ENCODE results near the gene PARD3B. TPM values are rescaled to one million over a fixed set of nuclear protein-coding genes. Genes with fewer than 3 reads are reported as not detected.

PARD3B gene
- total and polyA plus RNA-seq, 8 donors, result 1.8 to 42.6 (median 15.1) TPM

GRCh38 chr2:205197468-205198139 is 652.3 kb downstream of the PARD3B start:
- intact Hi-C loops (cut with DNase I; ENCODE audit: low total_unique reads), result no loop called here
- Histone ChIP-seq H3K27me3 (no peaks in the 10 kb centered on the region), H3K4me3 (no peak overlapping the region), H3K9me3 (no peaks in the 10 kb centered on the region), H3K27ac (no peak overlapping the region), H3K36me3 (peaks cover 0 to 12% (median 4%) of the 10 kb centered on the region in 4 donors), H3K4me1 (no peaks in the 10 kb centered on the region)
- TF ChIP-seq EP300 (IDR thresholded peaks at IDR 0.05), result no peak
- no peak for TF ChIP-seq POLR2AphosphoS5 (IDR thresholded peaks at IDR 0.05)
- no peak for TF ChIP-seq CTCF (IDR thresholded peaks at IDR 0.05)
- TF ChIP-seq POLR2A (IDR thresholded peaks at IDR 0.05), result no peak
- peak in 1 of 2 donors; percentile 35 for DNase-seq

- intact Hi-C loops (cut with DNase I; ENCODE audit: low total_unique reads), result no loop called here
- TF ChIP-seq POLR2AphosphoS5 (IDR thresholded peaks at IDR 0.05) (no peak), POLR2A (IDR thresholded peaks at IDR 0.05) (no peak), CTCF (IDR thresholded peaks at IDR 0.05) (no peak), EP300 (IDR thresholded peaks at IDR 0.05) (no peak)
- H3K4me1 ChIP-seq, result no peaks in the 10 kb centered on the region
- no peak overlapping the region for H3K4me3 ChIP-seq
- H3K36me3 ChIP-seq, result peaks cover 0 to 10% (median 4%) of the 10 kb centered on the region in 4 donors
- DNase-seq, result peak in 1 of 2 donors; percentile 78
- 50 to 67% (median 53%) methylated on average over 3 of the region's 3 CpGs for WGBS, 5 donors
- no peak overlapping the region for H3K27ac ChIP-seq
- H3K27me3 ChIP-seq, result no peaks in the 10 kb centered on the region
- H3K9me3 ChIP-seq, result no peaks in the 10 kb centered on the region
These were observed 652.9 kb downstream of the PARD3B start for GRCh38 chr2:205198140-205198525.

- no peaks in the 10 kb centered on the region for H3K4me1 ChIP-seq
- H3K36me3 ChIP-seq, result no peaks in the 10 kb centered on the region
- no peaks in the 10 kb centered on the region for H3K9me3 ChIP-seq
- no peak for TF ChIP-seq CTCF (IDR thresholded peaks at IDR 0.05)
- no peak for TF ChIP-seq EP300 (IDR thresholded peaks at IDR 0.05)
- no peak for TF ChIP-seq POLR2A (IDR thresholded peaks at IDR 0.05)
- no peak for TF ChIP-seq POLR2AphosphoS5 (IDR thresholded peaks at IDR 0.05)
- no peak overlapping the region for H3K27ac ChIP-seq
- H3K4me3 ChIP-seq, result no peak overlapping the region
- no peak for DNase-seq
- 86 to 91% (median 90%) methylated on average over 6 of the region's 6 CpGs for WGBS, 5 donors
- H3K27me3 ChIP-seq, result no peaks in the 10 kb centered on the region
- intact Hi-C loops (cut with DNase I; ENCODE audit: low total_unique reads), result no loop called here
These were observed 654.0 kb downstream of the PARD3B start for GRCh38 chr2:205199165-205199850.

GRCh38 chr2:205210494-205210893 is 665.2 kb downstream of the PARD3B start:
- H3K4me1 ChIP-seq, result no peaks in the 10 kb centered on the region
- WGBS, 5 donors, result 52 to 65% (median 56%) methylated on average over 2 of the region's 2 CpGs
- no peaks in the 10 kb centered on the region for H3K36me3 ChIP-seq
- no peaks in the 10 kb centered on the region for H3K9me3 ChIP-seq
- intact Hi-C loops (cut with DNase I; ENCODE audit: low total_unique reads), result no loop called here
- H3K4me3 ChIP-seq, result no peak overlapping the region
- no peaks in the 10 kb centered on the region for H3K27me3 ChIP-seq
- no peak for DNase-seq
- no peak for TF ChIP-seq CTCF (IDR thresholded peaks at IDR 0.05)
- no peak for TF ChIP-seq EP300 (IDR thresholded peaks at IDR 0.05)
- TF ChIP-seq POLR2A (IDR thresholded peaks at IDR 0.05), result no peak
- TF ChIP-seq POLR2AphosphoS5 (IDR thresholded peaks at IDR 0.05), result no peak
- no peak overlapping the region for H3K27ac ChIP-seq

All from stomach (tissue), 9 donors.